ENCODE data around the gene GRAMD4.

Gene GRAMD4

DNA sequence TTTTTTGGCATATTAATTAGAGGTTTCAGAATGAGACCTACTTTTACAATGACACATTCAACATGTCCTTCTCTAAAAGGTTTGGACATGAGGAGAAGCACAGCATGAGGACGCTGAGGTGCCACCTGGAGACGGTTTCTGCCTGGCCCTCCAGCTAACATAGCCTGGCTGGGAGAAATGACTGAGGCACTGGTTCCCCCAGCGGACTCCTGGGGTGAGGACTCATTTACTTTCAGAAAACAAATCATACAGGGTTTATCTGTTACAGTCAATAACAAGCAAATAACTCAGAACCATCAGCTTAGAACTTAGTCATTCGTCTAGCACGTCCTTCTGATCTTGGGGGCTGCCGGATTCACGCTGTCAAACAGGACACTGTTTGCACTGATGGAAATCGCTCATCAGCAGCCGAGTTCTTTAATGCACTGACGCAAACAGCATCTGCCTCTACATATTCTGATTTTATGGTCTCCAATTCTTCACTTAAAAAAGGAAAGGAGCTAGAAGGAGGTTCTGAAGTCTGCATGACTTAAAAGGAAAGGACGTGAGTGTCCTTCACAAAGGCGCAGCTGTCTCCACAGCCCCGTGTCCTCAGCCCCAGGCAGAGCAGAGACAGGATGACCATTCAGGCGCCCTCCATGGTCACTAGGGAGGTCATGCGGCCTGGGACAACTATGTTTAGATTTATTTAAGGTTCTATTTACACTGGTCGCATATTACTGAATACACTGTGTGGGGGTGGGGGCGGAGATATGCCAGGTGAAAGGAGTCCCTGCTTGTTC is 73.6 kb downstream of the GRAMD4 start:
- DNase-seq (ENCODE audit: low read depth): no peak

DNA sequence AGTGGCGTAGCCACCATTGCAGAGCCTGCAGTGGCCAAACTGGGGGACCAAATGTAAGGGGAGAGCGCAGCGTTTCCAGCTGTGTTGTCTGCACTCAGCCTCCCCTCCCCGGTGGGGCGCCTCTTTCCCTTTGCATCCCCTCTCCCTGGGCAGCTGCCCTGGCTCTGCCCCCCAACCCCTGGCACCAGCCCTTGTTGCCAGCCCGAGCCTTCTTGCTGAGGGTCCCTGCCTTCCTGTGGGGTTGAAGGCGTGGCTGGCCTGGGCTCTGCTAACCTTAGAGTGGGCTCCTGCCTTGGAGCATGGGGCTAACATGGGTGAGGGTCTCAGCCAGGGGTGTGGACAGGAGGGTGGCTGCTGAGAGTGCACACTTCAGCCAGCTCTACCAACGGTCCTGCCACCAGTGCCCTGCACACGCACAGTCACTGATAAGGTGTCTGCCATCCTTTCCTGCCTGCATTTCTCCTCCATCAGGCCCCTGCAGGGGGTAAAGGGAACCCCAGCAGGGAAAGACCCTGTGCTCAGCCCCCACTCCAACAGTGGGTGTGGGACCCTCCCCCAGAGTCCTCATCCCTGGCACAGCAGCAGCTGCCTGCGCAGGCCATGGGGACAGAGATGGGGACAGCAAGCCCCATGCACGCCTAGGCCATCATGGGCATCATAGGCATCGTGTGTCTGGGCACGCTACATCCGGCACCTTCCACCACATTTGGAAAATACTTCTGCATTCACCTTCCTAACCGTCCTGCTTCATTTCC is 74.4 kb downstream of the GRAMD4 start:
- DNase-seq (ENCODE audit: low read depth): no peak

DNA sequence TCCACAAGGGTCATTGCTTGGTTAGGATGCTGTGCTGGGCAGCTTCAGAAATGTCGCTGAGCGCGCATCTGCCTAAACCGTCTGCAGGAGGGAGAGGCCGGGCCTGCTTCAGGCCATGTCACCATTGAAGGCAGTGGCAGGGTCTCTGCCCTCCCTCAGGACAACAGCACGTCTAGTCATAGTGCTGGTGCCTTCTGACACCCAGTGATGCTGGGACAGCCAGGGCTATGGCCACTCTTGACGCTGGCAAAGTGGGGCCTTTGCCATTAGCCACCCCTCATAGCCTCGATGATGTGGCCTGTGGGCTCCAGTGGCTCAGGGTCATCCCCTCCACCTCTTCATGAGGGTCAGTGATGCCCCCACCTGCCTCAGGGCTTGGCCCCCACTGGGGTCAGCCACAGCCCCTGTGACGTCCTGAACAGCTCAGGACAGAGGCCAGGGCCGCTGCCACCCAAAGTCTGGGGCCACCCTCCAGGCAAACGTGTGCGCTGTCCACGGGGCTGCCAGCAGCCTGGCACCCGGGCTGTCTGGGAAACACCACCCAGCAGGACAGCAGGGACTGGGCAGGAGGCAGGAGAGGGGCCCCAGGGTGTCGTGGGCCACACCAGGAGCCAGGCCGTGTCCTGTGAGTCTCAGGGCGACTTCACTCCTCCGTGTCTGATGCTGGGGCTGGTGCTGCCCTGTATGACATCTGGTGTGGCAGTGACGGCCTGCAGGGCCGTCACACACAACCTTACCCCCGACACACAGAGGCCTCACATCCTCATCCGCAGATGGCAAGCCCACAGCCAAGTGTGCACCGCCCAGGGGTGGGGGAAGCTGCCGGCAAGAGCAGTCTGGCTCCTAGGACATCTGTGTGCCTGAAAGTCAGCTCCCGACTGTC is 75.4 kb downstream of the GRAMD4 start:
- no peak for DNase-seq (ENCODE audit: low read depth)

DNA sequence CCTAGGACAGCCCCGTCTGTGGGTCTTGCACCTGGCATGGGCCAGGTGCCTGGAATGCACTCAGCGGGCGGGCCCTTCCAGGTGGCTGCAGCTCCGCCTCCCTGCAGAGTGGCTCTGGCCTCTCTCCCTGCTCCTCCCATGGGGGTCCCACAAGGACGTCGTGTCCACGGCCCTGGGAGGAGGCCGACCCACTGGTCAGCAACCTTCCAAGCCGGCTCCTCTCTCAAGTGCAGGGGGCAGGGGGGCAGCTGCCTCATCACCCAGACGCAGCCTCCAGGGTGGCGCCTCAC is 76.0 kb downstream of the GRAMD4 start:
- no peak for DNase-seq (ENCODE audit: low read depth)

DNA sequence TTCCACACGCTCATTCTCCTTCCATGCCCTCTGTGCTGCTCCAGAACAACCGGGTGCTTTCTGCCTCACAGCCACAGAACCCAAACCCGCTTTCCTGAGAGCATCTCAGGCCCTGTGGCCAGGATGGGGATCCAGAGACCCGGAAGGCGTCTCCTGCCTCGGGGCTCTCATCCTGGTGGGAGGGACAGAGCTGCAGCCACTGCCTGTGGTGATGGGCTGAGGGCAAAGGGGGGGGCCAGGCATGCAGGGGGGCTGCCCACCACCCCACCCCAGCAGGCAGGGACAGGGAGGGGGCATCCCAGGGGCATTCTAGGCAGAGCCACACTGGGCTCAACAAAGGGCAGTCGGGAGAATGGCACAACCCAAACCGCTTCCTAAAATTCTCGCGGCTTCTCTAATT is 76.4 kb downstream of the GRAMD4 start:
- DNase-seq (ENCODE audit: low read depth): no peak

DNA sequence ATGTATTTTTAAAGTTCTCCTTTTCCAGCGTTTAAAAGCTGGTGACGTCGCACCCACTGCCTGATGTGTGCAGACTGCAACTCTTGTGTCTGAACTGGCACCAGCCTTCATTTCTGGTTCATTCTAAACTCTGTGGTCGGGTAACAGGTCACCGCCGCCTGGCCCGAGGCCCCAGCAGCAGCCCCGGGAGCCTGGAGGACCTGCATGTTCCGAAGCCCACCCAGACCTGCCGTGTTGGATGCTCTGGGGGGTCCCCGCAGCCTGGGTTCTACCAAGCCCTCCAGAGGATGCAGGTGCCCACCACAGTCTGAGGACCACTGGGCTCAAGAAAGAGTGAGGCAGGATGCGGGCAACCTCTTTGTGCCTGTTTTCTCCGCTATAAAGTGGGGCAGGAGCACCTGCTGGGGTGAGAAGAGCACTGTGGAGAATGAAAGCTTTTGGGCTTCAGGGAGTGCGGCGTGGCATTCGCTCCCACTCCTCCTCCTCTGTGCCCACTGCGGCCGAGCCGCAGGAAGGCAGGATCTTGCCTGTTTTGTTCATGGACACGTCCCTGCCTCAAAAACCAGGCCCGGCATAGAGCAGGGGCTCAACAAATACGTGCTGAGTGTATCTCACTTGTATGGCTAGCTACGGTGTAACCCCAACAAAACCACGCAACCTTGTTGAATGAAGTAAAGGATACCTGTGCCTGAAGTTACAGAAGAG is 77.8 kb downstream of the GRAMD4 start:
- DNase-seq (ENCODE audit: low read depth): no peak

DNA sequence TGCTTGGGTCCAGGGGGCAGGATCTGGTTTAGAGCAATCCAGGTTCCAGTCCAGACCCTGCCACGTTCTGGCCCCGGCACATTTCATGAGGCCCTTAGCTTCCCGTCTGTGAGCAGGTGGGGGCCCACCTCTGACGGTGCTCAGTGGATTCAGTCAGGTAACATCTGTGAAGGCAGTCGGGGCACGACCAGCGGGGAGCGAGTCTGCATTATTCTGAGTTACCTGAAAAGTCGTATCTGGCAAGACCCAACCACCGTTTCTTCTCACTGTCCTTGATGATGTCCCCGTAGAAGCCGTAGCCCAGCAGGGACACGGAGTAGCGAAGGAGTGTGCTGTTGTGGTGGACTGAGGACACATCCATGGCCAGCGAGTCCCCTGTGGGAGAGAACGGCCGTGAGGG is 78.9 kb downstream of the GRAMD4 start:
- no peak for DNase-seq (ENCODE audit: low read depth)

DNA sequence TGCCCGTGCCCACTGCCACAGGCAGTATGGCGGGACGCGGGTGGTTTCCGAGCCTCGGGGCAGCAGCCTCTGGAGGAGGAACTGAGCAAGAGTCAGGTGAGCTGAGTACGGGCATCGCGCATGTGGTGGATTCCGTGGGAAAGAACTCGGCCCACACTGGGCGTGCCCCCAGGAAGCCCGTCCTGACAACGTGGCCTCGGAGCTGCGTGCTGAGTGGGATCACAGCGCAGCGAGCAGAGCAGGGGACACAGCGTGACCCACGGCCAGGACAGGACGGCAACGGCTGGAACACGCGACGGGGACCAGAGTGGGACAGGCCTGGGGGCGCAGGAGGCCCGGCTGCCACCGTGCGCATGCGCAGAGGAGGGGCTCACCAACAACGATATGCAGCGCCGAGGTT is 81.1 kb downstream of the GRAMD4 start:
- DNase-seq (ENCODE audit: low read depth): no peak

DNA sequence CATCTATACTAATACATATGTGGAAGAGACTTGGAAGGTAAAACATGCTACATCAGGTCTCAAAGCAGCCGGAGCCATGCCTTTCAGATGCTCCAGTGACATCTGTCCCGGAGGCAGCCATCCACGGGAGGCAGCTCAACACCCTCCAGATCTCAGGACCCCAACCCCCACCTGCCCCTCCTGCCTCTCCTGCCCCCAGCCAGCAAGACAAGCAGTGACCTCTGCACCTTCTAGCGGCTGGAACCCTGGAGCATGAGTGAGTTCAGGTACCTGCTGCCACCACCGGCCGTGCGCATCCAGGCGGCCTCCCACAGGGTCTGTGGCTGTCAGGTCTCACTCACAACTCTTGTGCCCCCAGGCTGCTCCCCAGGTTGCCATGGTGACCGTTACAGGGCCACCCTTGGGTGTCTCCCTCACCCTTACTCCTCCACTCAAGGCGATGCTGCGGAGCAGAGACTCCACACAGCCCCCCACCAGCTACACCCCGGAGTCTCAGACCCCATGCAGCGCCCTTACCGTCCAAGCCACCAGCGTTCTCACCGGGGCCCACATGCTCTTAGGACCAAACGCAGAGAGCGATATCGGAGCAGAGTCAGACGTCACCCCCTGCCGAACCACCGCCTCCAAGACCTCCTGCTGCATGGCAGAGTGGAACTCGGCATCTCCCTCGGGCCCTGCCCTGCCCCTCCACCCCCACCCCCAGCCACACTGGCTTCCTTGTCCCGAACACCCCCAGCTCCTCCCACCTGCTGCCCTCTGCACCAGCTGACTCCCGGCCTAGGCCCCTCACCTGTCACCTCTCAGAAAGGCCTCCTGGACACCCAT is 83.2 kb downstream of the GRAMD4 start:
- DNase-seq (ENCODE audit: low read depth): no peak

DNA sequence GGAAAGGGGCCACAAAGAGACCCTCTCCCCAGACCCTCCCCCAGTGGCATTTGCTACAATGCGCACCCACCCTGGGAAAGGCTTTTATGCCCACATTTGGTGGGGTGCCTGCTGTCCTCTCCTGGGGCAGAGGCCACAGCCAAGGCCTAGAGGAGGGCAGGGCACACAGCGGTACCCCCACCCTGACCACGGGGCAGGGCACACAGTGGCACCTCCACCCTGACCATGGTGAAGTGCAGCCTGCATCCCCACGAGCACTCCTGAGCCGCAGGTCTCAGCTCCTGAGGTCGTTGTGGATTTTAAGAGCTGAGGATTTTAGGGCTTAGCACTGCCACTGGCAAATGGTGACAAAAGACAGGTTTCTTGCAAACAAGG is 83.8 kb downstream of the GRAMD4 start:
- DNase-seq (ENCODE audit: low read depth): no peak

DNA sequence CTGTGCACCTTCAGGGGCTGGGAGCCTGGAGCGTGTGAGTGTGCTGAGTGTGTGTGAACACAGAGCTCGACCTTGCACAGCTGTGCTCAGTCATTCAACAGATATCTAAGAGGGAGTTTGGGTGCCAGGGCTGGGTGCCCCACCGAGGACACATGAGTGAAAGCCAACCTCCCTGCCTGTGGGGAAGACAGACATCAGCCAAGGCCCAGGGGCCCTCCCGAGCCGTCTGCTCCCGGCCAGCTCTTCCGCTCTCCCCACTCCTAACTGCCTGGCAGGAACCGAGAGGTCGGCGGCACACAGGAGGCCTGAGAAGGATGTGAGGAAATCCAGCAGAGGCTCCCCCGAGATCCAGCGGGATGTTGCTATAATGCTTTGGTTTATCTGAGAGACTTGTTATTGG is 85.9 kb downstream of the GRAMD4 start:
- no peak for DNase-seq (ENCODE audit: low read depth)

DNA sequence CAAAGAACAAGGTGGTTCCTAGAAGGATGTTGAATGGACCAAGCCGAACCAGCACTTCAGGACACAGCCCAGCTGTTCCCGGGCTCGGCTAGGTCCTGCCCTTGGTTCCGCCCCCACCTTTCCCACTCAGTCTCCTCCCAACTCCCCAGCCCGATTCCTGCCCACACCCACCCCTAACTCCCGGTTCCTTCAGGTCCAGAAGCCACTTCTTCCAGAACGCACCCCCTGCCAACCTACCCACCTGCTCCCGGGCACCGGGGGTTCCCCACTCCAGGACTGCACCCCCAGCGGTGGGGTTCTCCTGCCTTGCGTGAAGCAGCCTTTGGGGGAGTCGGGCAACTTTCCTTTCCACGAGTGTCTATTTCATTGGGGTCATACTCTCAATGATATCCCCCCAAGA is 87.1 kb downstream of the GRAMD4 start:
- DNase-seq (ENCODE audit: low read depth): no peak

DNA sequence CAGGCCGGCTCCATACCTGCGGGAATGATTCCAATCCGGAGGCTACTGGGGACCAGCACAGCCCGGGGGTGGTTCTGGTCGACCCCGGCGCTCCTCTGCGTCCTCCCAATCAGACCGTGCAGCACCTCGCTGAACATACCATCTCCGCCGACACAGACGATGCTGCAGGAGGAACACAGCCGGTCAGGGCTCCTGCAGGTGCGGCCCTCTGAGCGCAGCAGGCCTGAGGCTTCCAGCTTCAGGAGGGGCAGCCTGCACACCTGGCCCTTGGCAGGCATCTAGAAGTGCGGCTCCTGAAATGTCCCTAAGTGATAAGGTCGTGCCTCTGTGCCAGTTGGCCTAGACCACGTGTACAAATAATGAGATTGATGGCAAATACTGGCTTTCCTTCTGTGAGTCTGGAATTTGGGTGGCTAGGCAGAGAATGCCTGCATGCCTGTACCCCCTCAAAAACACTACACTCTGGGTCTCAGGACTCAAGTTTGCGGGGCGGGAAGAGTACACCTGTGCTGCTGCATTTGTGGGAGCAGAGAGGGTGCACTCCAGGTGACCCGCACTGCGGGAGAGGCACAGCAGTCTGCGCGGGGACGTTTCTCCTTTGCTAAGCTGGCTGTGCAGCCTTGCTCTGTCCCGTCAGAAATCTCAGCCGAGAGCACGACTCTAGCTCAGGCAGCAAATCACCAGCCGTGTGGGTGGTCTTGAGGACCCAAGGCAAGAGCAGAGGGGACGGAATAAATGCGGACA is 87.8 kb downstream of the GRAMD4 start:
- DNase-seq (ENCODE audit: low read depth): no peak

DNA sequence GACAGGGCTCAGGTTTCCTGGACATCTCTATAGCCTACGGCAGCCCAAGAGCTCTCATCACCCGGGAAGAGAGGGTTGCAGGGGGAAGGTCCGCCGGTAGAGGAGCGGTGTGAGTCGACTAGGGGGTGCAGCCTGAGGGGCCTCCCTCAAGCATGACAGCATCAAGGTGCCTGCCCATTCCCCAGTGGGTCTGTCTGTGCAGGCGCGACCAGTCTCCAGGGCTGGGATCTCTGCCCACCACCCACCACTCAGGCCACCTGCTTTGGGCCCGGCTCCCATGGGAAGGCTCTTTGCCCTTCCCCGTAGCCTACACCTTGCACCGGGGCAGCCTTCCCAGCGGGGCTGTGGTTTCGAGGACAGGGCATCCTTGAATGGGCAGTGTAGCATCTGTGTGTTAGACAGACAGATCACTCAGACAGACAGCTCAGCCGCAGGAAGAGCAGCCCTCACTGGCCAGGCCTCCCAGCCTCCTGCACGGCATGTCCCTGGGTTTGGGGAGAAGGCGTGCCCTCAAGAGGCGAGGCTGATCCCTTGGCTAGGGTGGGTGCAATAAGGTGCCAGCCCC is 88.7 kb downstream of the GRAMD4 start:
- DNase-seq (ENCODE audit: low read depth): no peak

DNA sequence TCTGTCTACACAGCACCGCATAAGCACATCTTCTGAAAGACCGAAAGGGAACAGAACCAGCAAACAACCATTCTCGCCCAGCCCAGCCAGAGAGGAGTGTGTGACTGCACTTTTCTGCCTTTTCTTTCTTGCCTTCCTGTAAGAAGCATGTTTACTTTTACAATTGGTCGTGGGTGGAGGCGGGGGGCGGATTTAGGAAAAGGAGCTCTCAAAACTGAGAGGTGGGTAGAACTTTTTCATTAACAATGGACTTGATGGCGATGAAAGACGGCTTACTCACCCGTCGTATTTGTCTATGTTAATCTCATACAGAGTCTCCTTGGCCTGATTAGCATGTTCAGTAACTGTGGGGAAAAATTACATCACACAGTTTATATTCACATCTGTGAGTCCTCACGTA is 90.6 kb downstream of the GRAMD4 start:
- DNase-seq (ENCODE audit: low read depth): no peak

DNA sequence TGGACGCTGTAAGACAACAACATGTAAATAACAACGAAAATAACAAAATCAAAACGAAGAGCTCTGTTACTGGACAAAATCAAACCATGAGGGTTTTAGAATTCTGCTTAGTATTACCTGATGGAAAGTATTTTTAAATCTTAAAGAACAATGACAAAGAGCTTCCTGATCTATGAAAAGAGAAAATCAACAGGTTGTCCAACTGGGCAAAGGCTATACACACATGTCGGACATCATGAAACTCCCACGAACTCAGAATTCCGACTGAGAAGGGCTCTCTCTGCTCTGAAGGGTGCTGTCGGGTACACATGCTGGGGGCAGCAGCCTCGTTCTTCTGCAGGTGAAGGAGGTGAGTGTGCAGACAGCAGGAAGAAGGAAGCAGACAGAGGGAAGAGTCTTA is 92.1 kb downstream of the GRAMD4 start:
- DNase-seq (ENCODE audit: low read depth): no peak

DNA sequence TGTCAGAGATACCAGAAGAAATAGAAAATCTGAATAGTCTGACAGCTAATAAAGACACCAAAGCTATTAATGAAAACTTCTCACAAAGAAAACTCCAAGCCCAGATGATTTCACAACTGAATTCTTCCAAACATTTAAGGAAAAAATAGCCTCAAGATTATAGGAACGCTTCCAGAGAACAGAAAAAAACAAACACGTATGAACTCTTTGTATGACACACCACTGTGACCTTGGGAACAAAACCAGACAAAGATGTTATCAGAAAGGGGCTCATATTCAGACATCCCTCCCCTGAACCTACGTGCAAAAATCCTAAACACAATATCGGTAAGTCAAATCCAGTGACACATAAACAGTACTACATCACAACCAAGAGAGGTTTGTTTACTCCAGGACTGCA is 94.4 kb downstream of the GRAMD4 start:
- DNase-seq (ENCODE audit: low read depth): peak; percentile 78

DNA sequence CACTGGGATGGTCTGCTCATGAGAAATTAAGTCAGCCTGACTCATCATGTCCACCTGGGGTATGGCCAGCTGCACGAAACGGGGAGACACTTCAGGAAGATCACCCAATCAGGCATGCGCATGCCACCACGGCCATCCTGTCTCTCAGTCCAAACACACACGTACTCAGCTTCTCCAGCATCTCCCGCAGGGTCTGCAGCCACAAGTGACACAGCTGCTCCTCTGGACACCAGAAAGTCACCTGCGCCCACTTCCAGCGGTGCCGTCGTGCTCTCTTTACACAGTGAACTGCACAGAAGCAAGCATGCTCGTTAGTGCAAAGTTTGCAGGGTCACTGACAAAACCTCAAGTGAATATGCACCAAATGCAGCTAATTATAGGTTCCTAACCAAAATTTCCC is 99.7 kb downstream of the GRAMD4 start:
- DNase-seq (ENCODE audit: low read depth): no peak

DNA sequence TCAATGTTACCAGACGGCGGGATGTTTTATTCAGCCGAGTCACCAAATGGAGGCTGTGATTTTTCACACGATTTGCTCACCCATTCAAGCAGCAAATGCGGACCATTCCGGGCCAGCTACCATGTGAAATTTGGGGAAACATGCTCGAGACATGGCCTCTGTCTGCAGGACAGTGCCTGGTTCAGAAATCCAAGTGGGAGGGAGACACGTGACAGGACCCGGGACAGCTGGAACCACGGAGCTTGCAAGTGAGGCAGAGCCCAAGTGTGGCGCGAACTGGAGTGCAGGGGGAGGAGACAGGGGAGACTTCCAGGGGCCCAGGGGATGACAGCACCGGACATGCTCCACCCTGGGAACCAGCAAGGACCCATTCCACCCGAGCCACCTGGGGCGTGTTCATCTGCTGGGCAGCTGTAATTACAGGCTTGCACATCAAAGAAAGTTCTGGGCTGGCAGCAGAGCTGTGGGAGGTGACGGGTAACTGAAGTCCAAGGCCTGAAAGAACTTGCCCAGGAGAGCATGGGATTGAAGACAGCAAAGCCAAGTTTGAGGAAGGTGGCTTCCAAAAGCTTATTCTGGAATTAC is 101.4 kb downstream of the GRAMD4 start:
- no peak for DNase-seq (ENCODE audit: low read depth)

DNA sequence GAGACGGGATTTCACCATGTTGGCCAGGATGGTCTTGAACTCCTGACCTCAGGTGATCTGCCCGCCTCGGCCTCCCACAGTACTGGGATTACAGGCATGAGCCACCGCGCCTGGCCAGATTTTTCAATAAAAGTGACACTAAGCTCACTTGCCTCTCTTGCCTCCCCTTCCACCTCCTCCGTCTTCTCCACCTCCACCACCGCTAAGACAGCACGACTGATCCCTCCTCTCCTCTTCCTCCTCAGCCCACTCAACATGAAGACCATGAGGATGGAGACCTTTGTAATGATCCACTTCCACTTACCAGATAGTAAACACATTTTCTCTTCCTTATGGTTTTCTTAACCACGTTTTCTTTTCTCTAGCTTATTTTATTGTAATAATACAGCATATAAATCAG is 103.7 kb downstream of the GRAMD4 start:
- no peak for DNase-seq (ENCODE audit: low read depth)
